ENCODE results near the gene KIAA1958.

The KIAA1958 gene

DNA sequence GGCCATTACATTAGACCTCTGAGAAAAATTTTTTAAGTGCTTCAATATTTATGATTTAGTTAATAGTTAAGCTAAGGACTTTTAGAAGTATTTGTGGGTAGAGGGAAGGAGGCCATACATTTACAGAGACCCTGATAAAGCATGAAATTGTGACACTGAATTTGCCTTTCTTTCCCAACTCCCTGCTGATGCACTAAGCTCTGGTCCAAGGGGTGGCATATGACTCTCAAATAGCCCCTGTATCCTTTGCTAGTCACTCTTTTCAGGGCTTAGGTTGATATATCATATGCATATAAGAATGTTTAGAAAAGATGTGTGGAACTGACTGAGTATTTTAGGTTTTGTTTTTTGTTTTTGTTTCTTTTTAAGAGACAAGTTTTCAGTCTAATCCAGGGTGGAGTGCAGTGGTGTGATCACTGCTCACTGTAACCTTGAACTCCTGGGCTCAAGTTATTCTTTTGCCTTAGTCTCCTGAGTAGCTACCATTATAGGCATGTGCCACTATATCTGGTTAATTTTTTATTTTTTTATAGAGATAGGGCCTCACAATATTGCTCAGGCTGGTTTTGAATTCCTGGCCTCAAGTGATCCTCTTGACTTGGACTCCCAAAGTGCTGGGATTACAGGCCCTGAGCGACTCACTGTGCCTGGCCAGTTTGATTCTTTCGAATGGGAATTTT, 20.5 kb downstream of the KIAA1958 start:
- TF ChIP-seq, protein P1, sequence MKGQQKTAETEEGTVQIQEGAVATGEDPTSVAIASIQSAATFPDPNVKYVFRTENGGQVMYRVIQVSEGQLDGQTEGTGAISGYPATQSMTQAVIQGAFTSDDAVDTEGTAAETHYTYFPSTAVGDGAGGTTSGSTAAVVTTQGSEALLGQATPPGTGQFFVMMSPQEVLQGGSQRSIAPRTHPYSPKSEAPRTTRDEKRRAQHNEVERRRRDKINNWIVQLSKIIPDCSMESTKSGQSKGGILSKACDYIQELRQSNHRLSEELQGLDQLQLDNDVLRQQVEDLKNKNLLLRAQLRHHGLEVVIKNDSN (IDR thresholded peaks at IDR 0.05), result no peak
- no peak for TF ChIP-seq EGR1 (IDR thresholded peaks at IDR 0.05)
- TF ChIP-seq EP300 (IDR thresholded peaks at IDR 0.05; ENCODE audit: borderline replicate concordance), result no peak
- TF ChIP-seq, protein P2, sequence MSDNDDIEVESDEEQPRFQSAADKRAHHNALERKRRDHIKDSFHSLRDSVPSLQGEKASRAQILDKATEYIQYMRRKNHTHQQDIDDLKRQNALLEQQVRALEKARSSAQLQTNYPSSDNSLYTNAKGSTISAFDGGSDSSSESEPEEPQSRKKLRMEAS (IDR thresholded peaks at IDR 0.05), result no peak
- no peak for TF ChIP-seq NFIC (IDR thresholded peaks at IDR 0.05)
- TF ChIP-seq FOXM1 (IDR thresholded peaks at IDR 0.05; ENCODE audit: borderline replicate concordance, low read depth), result no peak
- TF ChIP-seq CEBPB (IDR thresholded peaks at IDR 0.05), result no peak
- TF ChIP-seq TEAD4 (IDR thresholded peaks at IDR 0.05), result no peak
- TF ChIP-seq CREB1 (IDR thresholded peaks at IDR 0.05; ENCODE audit: low read depth), result no peak
- TF ChIP-seq TCF12 (IDR thresholded peaks at IDR 0.05; ENCODE audit: low read depth), result no peak
- no peak for TF ChIP-seq YY1 (IDR thresholded peaks at IDR 0.05; ENCODE audit: low read depth)

DNA sequence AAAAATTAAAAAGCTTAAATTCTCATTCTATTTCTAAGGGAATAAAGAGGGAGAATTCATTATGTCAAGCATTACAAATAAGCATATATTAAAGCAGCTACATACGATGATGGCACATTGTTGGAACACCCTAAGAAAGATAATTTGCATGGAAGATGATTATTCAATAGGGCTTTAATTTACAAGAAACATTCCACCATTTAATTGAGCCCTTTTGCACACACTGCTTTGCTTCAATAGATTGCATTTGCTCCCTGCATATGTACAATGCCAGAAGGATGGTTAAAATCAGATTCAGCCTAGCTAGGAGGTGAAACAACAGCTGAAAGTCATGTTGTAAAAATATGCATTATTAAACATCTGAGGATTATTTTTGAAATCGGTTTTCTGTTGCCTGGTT, 21.8 kb downstream of the KIAA1958 start:
- TF ChIP-seq, protein P1 (IDR thresholded peaks at IDR 0.05), result no peak
- TF ChIP-seq FOXM1 (IDR thresholded peaks at IDR 0.05; ENCODE audit: borderline replicate concordance, low read depth) (no peak), CREB1 (IDR thresholded peaks at IDR 0.05; ENCODE audit: low read depth) (no peak), YY1 (IDR thresholded peaks at IDR 0.05; ENCODE audit: low read depth) (no peak), CEBPB (IDR thresholded peaks at IDR 0.05) (no peak), NFIC (IDR thresholded peaks at IDR 0.05) (no peak), EGR1 (IDR thresholded peaks at IDR 0.05) (no peak), TEAD4 (IDR thresholded peaks at IDR 0.05) (no peak), RAD21 (IDR thresholded peaks at IDR 0.05; ENCODE audit: low read depth) (no peak), EP300 (IDR thresholded peaks at IDR 0.05; ENCODE audit: borderline replicate concordance) (no peak), TCF12 (IDR thresholded peaks at IDR 0.05; ENCODE audit: low read depth) (no peak), TAF1 (IDR thresholded peaks at IDR 0.05; ENCODE audit: low read depth) (no peak), ZBTB7A (IDR thresholded peaks at IDR 0.05; ENCODE audit: low read depth) (no peak)
- TF ChIP-seq, protein P3, sequence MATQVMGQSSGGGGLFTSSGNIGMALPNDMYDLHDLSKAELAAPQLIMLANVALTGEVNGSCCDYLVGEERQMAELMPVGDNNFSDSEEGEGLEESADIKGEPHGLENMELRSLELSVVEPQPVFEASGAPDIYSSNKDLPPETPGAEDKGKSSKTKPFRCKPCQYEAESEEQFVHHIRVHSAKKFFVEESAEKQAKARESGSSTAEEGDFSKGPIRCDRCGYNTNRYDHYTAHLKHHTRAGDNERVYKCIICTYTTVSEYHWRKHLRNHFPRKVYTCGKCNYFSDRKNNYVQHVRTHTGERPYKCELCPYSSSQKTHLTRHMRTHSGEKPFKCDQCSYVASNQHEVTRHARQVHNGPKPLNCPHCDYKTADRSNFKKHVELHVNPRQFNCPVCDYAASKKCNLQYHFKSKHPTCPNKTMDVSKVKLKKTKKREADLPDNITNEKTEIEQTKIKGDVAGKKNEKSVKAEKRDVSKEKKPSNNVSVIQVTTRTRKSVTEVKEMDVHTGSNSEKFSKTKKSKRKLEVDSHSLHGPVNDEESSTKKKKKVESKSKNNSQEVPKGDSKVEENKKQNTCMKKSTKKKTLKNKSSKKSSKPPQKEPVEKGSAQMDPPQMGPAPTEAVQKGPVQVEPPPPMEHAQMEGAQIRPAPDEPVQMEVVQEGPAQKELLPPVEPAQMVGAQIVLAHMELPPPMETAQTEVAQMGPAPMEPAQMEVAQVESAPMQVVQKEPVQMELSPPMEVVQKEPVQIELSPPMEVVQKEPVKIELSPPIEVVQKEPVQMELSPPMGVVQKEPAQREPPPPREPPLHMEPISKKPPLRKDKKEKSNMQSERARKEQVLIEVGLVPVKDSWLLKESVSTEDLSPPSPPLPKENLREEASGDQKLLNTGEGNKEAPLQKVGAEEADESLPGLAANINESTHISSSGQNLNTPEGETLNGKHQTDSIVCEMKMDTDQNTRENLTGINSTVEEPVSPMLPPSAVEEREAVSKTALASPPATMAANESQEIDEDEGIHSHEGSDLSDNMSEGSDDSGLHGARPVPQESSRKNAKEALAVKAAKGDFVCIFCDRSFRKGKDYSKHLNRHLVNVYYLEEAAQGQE (IDR thresholded peaks at IDR 0.05; ENCODE audit: low read depth), result no peak
- TF ChIP-seq, protein P2 (IDR thresholded peaks at IDR 0.05), result no peak

DNA sequence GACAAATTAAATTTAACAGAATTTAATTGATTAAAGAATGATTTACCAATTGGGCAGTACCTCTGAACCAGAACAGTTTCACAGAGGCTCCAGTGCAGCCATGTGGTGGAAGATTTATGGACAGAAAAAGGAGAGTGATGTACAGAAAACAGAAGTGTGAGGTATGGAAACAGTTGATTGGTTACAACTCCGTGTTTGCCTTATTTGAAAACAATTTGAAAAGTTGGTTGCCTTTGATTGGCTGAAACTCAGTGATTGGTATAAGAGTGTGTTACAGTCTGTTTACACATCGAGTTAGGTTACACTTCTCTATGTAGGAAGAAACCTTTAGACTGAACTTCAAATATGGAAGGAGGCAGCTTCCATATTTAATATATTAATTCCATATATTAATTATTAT, 30.1 kb downstream of the KIAA1958 start:
- no peak for TF ChIP-seq TEAD4 (IDR thresholded peaks at IDR 0.05)
- TF ChIP-seq, protein P1 (IDR thresholded peaks at IDR 0.05), result no peak
- no peak for TF ChIP-seq CEBPB (IDR thresholded peaks at IDR 0.05)
- TF ChIP-seq TCF12 (IDR thresholded peaks at IDR 0.05; ENCODE audit: low read depth), result no peak
- no peak for TF ChIP-seq EP300 (IDR thresholded peaks at IDR 0.05; ENCODE audit: borderline replicate concordance)
- no peak for TF ChIP-seq ZBTB7A (IDR thresholded peaks at IDR 0.05; ENCODE audit: low read depth)
- no peak for TF ChIP-seq FOXM1 (IDR thresholded peaks at IDR 0.05; ENCODE audit: borderline replicate concordance, low read depth)
- TF ChIP-seq YY1 (IDR thresholded peaks at IDR 0.05; ENCODE audit: low read depth), result no peak
- TF ChIP-seq, protein P2 (IDR thresholded peaks at IDR 0.05), result no peak
- TF ChIP-seq, protein P3 (IDR thresholded peaks at IDR 0.05; ENCODE audit: low read depth), result no peak
- no peak for TF ChIP-seq EGR1 (IDR thresholded peaks at IDR 0.05)
- TF ChIP-seq CREB1 (IDR thresholded peaks at IDR 0.05; ENCODE audit: low read depth), result no peak

DNA sequence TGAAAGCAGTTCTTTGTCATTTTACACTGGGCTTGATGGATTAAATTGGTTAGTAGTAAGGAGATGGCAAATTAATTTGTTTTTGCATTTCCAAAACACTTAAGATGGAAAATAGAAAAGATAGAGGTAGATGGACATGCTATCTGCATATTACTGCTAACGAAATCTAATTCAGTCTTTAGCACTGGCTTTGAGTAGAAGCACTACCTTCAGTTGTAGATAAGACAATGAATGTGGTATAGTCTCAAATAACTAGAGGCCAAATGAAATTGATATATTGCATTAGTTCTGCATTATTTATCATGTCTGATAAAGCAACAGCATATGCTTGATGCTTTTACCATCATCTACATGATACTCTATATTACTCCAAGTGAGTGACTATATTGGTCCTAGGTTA, 33.4 kb downstream of the KIAA1958 start:
- TF ChIP-seq EP300 (IDR thresholded peaks at IDR 0.05; ENCODE audit: borderline replicate concordance) (no peak), RAD21 (IDR thresholded peaks at IDR 0.05; ENCODE audit: low read depth) (no peak), ZBTB7A (IDR thresholded peaks at IDR 0.05; ENCODE audit: low read depth) (no peak), CREB1 (IDR thresholded peaks at IDR 0.05; ENCODE audit: low read depth) (no peak), TAF1 (IDR thresholded peaks at IDR 0.05; ENCODE audit: low read depth) (no peak), NFIC (IDR thresholded peaks at IDR 0.05) (no peak)

DNA sequence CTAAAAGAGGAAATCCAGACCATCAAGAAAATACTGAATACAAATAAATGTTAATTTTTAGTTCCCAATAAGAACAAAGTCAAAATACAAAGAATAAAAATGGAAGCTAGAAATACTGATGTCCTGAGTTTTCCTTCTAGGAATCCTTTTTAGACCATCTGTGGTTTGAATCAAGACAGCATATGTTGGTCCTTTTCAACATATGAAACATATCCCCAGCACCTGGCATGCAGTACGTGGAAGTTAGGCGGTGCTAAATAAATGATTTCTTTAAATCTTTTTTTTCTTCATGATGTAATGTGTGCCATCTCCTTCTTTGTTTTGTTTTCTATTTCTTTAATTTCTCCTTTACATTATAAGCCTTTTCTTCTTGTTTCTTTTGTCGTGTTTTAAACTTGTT, 34.0 kb downstream of the KIAA1958 start:
- TF ChIP-seq FOXM1 (IDR thresholded peaks at IDR 0.05; ENCODE audit: borderline replicate concordance, low read depth) (no peak), TEAD4 (IDR thresholded peaks at IDR 0.05) (no peak), NFIC (IDR thresholded peaks at IDR 0.05) (no peak), TAF1 (IDR thresholded peaks at IDR 0.05; ENCODE audit: low read depth) (no peak)

All from Ishikawa (cell line).